Ishikawa (cell line): ENCODE results near the gene PADI2.

Source experiments
- CEBPB ChIP-seq: IDR thresholded peaks from 2 replicates; pipeline ENCODE4 v1.6.1; 2012
- CREB1 ChIP-seq: IDR thresholded peaks from 2 replicates; pipeline ENCODE4 v1.6.1; 2012; ENCODE audit warnings: low read depth
- EP300 ChIP-seq: IDR thresholded peaks from 2 replicates; pipeline ENCODE4 v1.6.1; 2012; ENCODE audit warnings: borderline replicate concordance
- FOXM1 ChIP-seq: IDR thresholded peaks from 2 replicates; pipeline ENCODE4 v1.6.1; 2012; ENCODE audit warnings: low read depth, borderline replicate concordance
- RAD21 ChIP-seq: IDR thresholded peaks from 2 replicates; pipeline ENCODE4 v1.6.1; 2012; ENCODE audit warnings: low read depth
- REST ChIP-seq: IDR thresholded peaks from 2 replicates; pipeline ENCODE4 v1.6.1; 2012; ENCODE audit warnings: low read depth, mild to moderate bottlenecking
- TAF1 ChIP-seq: IDR thresholded peaks from 2 replicates; pipeline ENCODE4 v1.6.1; 2012; ENCODE audit warnings: low read depth, mild to moderate bottlenecking
- TEAD4 ChIP-seq: IDR thresholded peaks from 2 replicates; pipeline ENCODE4 v1.6.1; 2012
- YY1 ChIP-seq: IDR thresholded peaks from 2 replicates; pipeline ENCODE4 v1.6.1; 2012; ENCODE audit warnings: low read depth
- ZBTB7A ChIP-seq: IDR thresholded peaks from 2 replicates; pipeline ENCODE4 v1.6.1; 2012; ENCODE audit warnings: low read depth

GRCh38 chr1:17101261-17101660, 18.0 kb downstream of the PADI2 start:
- TF ChIP-seq FOXM1 (no peak), ZBTB7A (no peak), YY1 (no peak), REST (no peak), CREB1 (no peak), TEAD4 (no peak), CEBPB (no peak), EP300 (no peak), TAF1 (no peak), RAD21 (no peak)
